ES-I3 (cell line): ENCODE results near the gene EXOSC1.
"Not testable (repeated sequence)": the region's sequence is repeated elsewhere in the genome, so short reads cannot be mapped to it uniquely, and the experiment has no call there.

Experiments
- H3K36me3 ChIP-seq: 2 replicates; pipeline ENCODE4 v1.6.1; 2013; ENCODE audit warnings: mild to moderate bottlenecking, low read length, control low read depth, moderate library complexity; ENCODE audit not compliant: insufficient read depth
- H3K4me1 ChIP-seq: 2 replicates; pipeline ENCODE4 v1.6.1; 2013; ENCODE audit warnings: mild to moderate bottlenecking, control low read depth, low read length; ENCODE audit not compliant: insufficient read depth
- H3K9ac ChIP-seq: 2 replicates; pipeline ENCODE4 v1.6.1; 2013; ENCODE audit warnings: low read depth, mild to moderate bottlenecking, low read length, moderate library complexity
- H3K9me3 ChIP-seq: 2 replicates; pipeline ENCODE4 v1.6.1; 2013; ENCODE audit warnings: mild to moderate bottlenecking, low read length, moderate library complexity; ENCODE audit not compliant: control insufficient read depth, insufficient read depth

Gene EXOSC1

GRCh38 chr10:97468781-97469180 is 23.0 kb upstream of the EXOSC1 start:
- H3K36me3 ChIP-seq: peaks cover 53% of the 10 kb centered on the region
- H3K9ac ChIP-seq: not testable (repeated sequence)

DNA sequence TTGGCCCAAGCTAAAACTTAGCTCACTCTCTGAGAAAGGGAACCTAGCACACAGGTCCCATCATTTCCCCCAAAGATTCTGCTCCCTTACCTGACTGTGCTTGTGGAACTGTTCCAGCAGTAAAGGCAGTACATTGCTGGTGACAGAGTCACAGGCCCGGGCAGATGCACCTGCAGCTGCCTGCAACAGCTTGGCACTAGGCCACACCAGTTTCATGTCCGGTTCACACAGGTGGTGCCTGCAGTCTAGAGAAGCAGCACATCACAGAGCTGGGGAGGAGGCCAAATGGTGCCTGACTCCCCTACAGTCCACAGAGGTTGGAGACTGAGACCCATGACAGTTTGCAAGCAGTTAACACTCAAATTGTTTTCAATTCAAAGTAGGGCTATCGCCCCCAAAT is 22.4 kb upstream of the EXOSC1 start:
- Histone ChIP-seq H3K36me3 (peaks cover 51% of the 10 kb centered on the region), H3K9ac (no peak overlapping the region), H3K4me1 (no peaks in the 10 kb centered on the region), H3K9me3 (no peaks in the 10 kb centered on the region)

More at GRCh38 chr10:97468781-97469180, 23.0 kb upstream of the EXOSC1 start:
- not testable (repeated sequence) for H3K9me3 ChIP-seq, H3K4me1 ChIP-seq

DNA sequence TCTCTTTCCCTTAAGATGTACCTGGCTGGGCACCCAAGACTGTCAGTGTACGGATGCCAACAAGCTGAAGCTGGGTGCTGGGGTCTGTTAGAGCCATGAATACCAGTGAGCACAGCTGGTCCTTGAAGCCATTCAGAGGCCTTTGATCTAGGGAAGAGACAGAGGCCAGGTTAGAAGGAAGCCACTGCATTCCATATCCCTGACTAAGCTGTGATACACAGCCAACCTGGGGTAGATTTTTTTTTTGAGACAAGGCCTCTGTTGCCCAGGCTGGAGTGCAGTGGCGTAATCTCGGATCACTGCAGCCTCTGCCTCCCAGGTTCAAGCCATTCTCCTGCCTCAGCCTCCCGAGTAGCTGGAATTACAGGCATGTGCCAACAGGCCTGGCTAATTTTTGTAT is 20.9 kb upstream of the EXOSC1 start:
- H3K9me3 ChIP-seq: no peaks in the 10 kb centered on the region
- H3K4me1 ChIP-seq: no peaks in the 10 kb centered on the region
- peaks cover 58% of the 10 kb centered on the region for H3K36me3 ChIP-seq
- no peak overlapping the region for H3K9ac ChIP-seq

DNA sequence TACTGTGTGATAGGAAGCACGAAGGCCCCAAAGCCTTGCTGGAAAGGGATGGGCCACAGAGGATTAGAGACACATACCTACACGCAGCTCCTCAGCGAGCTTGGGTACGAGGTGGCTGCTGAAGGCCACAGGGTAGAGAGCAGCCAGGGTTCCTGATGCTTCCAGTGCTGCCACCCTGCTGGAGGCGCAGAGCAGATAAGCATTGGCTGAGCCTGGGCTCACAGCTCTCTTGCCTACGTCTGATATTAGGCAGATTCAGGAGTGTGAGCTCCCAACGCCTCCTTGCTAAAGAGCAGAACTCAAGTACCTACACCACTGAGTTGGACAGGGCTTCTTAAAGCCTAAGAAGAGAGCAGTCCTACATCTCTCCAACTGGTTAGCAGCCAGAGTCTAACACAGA is 20.2 kb upstream of the EXOSC1 start:
- Histone ChIP-seq H3K36me3 (peaks cover 65% of the 10 kb centered on the region), H3K4me1 (no peaks in the 10 kb centered on the region), H3K9me3 (no peaks in the 10 kb centered on the region), H3K9ac (no peak overlapping the region)

DNA sequence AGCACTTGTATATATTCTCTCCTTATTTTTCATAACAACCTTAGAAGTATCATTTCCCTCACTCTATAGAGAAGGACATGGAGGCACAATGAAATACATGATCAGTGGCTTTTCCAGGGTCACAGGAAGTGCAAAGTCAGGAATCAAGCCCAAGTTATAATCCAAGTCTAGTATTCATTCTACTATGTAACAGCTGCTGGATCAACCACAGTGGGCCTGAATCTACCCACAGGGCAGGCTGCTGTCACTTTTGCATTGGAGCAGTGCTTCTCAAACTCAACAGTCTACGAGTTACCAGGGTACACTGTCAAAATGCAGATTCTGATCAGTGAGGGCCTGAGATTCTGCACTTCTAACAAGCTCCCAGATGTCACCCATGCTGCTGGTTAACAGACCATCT is 18.4 kb upstream of the EXOSC1 start:
- Histone ChIP-seq H3K4me1 (no peaks in the 10 kb centered on the region), H3K9ac (no peak overlapping the region), H3K9me3 (no peaks in the 10 kb centered on the region), H3K36me3 (peaks cover 64% of the 10 kb centered on the region)

DNA sequence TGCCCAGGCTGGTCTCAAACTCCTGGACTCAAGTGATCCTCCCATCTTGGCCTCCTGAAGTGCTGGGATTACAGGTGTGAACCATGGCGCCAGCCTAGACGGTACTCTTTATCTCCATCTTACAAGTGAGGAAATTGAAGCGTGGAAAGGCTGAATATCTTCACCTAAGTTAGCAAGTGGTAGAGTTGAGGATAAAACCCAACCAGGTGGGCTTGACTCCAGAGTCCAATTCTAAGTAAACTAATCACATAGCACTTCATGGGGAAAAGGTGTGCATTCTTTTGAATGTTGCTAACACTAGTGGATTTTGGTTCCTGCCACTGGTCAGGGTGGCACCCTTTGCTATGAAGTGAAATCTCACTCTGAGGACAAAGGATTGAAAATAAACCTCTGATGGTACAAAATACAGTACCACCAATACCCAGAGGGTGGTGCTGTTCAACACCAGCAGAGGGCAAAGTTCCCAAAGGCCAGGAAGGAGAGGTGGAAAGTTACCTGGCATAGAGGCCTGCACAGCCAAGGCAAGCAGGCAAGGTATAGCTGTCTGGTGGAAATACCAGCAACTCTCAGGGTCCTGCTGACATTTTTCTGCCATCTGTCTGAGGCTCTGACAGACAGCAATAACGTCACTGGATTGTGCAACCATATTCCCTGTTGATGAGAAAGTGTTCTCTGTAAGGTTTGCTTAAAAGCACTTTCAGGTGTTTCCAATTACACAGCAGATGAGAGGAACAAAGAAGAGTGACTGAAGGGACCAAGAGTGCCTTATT is 17.7 kb upstream of the EXOSC1 start:
- no peaks in the 10 kb centered on the region for H3K4me1 ChIP-seq
- H3K9me3 ChIP-seq: no peaks in the 10 kb centered on the region
- peaks cover 65% of the 10 kb centered on the region for H3K36me3 ChIP-seq
- no peak overlapping the region for H3K9ac ChIP-seq

- Histone ChIP-seq H3K4me1 (no peaks in the 10 kb centered on the region), H3K9me3 (no peaks in the 10 kb centered on the region), H3K9ac (no peak overlapping the region), H3K36me3 (peaks cover 60% of the 10 kb centered on the region)
These were observed 16.5 kb upstream of the EXOSC1 start for GRCh38 chr10:97462309-97462708.

DNA sequence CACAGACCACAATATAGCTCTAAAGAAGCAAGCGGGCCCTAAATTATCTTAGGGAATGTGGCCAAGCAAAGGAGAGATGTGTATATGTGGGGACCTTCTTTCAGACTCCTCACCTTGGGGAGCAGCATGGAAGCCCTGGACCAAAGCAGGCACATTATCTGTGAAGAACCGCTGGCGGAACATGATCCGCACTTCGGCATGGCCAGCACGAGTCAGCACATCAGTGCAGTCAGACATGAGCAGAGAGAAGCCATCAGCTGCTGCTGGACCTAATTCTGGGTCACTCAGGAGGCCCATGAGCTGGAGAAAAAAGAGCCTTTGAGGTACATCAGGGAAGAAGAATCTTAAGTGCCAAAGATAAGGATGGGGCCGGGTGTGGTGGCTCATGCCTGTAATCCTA is 14.1 kb upstream of the EXOSC1 start:
- peaks cover 55% of the 10 kb centered on the region for H3K36me3 ChIP-seq
- H3K9ac ChIP-seq: no peak overlapping the region
- H3K9me3 ChIP-seq: no peaks in the 10 kb centered on the region
- H3K4me1 ChIP-seq: no peaks in the 10 kb centered on the region

- no peaks in the 10 kb centered on the region for H3K4me1 ChIP-seq
- H3K36me3 ChIP-seq: peaks cover 57% of the 10 kb centered on the region
- no peak overlapping the region for H3K9ac ChIP-seq
- no peaks in the 10 kb centered on the region for H3K9me3 ChIP-seq
These were observed 13.3 kb upstream of the EXOSC1 start for GRCh38 chr10:97459111-97459510.

GRCh38 chr10:97456686-97457065 is 10.9 kb upstream of the EXOSC1 start:
- no peak overlapping the region for H3K9ac ChIP-seq
- no peaks in the 10 kb centered on the region for H3K4me1 ChIP-seq
- no peaks in the 10 kb centered on the region for H3K9me3 ChIP-seq
- peaks cover 44% of the 10 kb centered on the region for H3K36me3 ChIP-seq

DNA sequence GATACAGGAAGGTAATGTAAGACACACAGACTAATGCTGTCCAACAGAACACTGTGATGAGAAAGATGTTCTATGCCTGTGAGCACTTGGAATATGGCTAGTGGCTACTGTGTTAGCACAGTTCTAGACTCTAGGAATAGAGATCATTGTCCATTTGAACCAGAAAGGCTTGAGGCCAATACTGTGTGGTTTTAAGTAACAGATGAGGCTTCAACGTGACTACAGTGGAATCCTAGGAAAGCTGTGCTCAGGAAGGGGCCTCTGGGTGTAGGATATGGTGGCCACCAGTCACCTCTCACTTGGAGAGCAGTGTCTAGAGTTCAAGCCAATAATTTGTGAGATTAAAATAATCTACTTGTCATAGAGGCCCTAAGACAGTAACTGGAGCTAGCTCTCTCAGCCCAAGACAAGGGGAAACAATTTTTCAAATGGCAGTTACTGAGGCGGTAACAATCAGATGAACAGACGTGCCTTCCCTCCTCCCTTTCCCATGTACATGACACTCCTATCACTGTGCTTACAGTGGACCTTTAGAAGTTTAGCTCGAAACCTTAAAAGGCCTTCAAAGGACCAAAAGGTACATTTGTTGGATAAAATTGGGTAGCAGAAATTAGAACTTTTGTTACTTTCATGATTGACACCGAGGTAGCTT is 10.4 kb upstream of the EXOSC1 start:
- Histone ChIP-seq H3K36me3 (peaks cover 39% of the 10 kb centered on the region), H3K9ac (no peak overlapping the region), H3K9me3 (no peaks in the 10 kb centered on the region), H3K4me1 (no peaks in the 10 kb centered on the region)

DNA sequence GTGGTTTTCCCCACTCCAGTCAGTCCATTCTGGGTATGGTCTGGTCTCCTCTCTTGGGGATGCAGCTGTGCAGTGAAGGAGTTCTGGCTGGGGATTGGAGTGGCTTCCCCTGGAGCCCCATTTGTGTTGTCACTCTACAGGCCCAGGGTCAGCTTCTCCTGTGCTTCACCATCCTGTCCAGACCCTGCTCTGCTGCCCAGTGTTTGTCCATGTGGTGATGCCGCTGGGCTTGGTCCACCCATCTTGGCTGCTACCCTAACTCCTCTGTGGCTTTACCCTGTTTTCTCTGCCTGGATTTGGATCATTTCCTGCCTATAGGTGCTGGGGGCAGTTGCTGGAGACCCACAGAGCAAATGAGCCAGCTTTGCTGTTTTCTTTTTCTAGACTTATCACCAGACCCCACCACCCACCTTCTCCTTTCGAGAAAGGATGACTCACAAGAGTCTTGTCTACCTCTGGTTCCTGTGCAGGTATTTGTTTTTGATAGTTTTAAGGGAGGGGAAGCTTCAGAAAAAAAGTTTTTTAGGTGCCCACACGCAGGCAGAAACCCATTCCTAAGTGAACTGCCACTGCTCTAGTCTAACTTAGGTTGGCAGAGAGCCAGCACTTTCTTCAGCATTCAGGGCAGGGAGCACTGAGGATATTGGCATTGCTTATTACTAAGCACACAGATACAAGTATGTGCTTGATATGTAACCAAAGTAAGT is 8.7 kb upstream of the EXOSC1 start:
- no peaks in the 10 kb centered on the region for H3K9me3 ChIP-seq
- H3K9ac ChIP-seq: no peak overlapping the region
- no peaks in the 10 kb centered on the region for H3K4me1 ChIP-seq
- peaks cover 32% of the 10 kb centered on the region for H3K36me3 ChIP-seq

GRCh38 chr10:97452352-97452751 is 6.5 kb upstream of the EXOSC1 start:
- no peaks in the 10 kb centered on the region for H3K4me1 ChIP-seq
- H3K36me3 ChIP-seq: peaks cover 18% of the 10 kb centered on the region
- no peaks in the 10 kb centered on the region for H3K9me3 ChIP-seq
- no peak overlapping the region for H3K9ac ChIP-seq

DNA sequence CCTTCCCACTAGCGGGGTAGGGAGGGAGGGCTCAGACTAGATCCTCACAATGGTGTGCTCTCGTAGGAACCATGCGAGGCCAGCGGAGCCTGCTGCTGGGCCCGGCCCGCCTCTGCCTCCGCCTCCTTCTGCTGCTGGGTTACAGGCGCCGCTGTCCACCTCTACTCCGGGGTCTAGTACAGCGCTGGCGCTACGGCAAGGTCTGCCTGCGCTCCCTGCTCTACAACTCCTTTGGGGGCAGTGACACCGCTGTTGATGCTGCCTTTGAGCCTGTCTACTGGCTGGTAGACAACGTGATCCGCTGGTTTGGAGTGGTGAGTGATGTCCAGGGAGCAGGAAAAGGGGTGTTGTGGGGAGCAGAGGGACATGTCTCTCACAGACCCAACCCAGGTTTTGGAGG is 5.8 kb upstream of the EXOSC1 start:
- no peak overlapping the region for H3K9ac ChIP-seq
- H3K4me1 ChIP-seq: no peaks in the 10 kb centered on the region
- H3K36me3 ChIP-seq: peaks cover 14% of the 10 kb centered on the region
- no peaks in the 10 kb centered on the region for H3K9me3 ChIP-seq

DNA sequence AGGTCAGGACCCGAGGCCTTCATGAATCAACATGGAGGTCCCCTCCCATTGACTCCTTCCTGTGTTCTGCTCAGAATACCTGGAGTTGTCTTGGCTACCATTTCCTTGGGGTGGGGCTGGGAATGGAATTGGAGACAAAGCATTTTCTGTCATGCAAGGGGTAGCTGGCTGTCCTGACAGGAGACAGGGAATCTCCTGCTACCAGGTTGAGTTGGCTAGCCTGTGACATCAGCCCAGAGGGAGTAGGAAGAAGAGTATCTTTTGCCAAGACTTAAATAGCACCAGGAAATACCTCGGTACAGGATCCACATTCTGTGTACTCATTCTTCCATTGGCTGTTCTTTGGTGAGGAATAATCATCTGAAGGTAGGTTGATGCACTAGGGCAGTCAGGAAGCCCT is 5.0 kb upstream of the EXOSC1 start:
- no peaks in the 10 kb centered on the region for H3K4me1 ChIP-seq
- H3K36me3 ChIP-seq: peaks cover 11% of the 10 kb centered on the region
- H3K9me3 ChIP-seq: no peaks in the 10 kb centered on the region

More for the DNA sequence above, 5.0 kb upstream of the EXOSC1 start:
- no peak overlapping the region for H3K9ac ChIP-seq
